ENCODE data around the gene FOXA3.

DNA sequence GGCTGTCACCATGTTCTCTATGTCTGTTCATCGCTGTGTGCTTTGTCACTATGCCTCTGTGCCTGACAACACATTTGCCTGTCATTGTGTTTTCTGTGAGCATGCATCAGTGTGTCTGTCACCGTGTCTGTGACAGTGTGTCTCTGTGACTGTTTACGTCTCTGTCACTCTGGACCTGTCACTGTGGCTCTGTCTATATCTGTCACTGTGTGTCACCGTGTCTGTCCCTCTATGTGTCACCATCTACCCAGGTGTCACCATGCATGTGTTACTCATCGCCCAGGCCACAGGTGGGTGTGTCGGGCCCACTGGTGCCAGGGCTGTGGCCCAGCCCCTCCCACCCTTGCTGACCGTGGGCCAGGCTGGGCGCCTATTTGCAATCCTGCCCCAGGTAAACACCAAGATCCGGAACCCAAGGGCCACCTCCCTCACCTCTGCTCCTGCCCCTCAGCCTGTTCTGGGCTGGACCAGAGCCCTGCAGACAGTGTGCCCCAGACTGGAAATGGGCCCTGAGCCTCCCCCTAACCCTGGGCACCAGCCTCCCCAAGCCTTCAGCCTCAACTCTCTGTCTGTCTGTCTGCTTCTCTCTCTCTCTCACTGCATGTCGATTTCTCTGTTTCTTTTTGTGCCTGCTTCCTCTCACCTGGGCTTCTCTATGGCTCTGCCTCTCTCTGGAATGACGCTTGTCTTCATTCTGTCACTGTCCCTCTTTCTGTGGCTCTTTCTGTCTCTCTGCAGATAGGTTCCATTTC, 14.1 kb downstream of the FOXA3 start:
- TF ChIP-seq ZC3H10 (CRISPR knock-in tag; IDR thresholded peaks at IDR 0.05) (no peak), ZFP3 (CRISPR knock-in tag; IDR thresholded peaks at IDR 0.05) (no peak), ARNTL (CRISPR knock-in tag; IDR thresholded peaks at IDR 0.05; ENCODE audit: borderline replicate concordance, low read depth) (no peak), RARB (CRISPR knock-in tag; IDR thresholded peaks at IDR 0.05) (no peak), TCF4 (CRISPR knock-in tag; IDR thresholded peaks at IDR 0.05; ENCODE audit: borderline replicate concordance) (no peak), ISL1 (CRISPR knock-in tag; IDR thresholded peaks at IDR 0.05) (no peak), ZNF70 (CRISPR knock-in tag; IDR thresholded peaks at IDR 0.05) (no peak), CSDC2 (CRISPR knock-in tag; IDR thresholded peaks at IDR 0.05) (no peak), GLIS3 (CRISPR knock-in tag; IDR thresholded peaks at IDR 0.05) (no peak), ZNF565 (CRISPR knock-in tag; conservative IDR thresholded peaks at IDR 0.05; ENCODE audit: low read depth) (no peak)
- TF ChIP-seq, protein P1, sequence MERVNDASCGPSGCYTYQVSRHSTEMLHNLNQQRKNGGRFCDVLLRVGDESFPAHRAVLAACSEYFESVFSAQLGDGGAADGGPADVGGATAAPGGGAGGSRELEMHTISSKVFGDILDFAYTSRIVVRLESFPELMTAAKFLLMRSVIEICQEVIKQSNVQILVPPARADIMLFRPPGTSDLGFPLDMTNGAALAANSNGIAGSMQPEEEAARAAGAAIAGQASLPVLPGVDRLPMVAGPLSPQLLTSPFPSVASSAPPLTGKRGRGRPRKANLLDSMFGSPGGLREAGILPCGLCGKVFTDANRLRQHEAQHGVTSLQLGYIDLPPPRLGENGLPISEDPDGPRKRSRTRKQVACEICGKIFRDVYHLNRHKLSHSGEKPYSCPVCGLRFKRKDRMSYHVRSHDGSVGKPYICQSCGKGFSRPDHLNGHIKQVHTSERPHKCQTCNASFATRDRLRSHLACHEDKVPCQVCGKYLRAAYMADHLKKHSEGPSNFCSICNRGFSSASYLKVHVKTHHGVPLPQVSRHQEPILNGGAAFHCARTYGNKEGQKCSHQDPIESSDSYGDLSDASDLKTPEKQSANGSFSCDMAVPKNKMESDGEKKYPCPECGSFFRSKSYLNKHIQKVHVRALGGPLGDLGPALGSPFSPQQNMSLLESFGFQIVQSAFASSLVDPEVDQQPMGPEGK (CRISPR knock-in tag; IDR thresholded peaks at IDR 0.05; ENCODE audit: borderline replicate concordance) = no peak
- TF ChIP-seq, protein P2, sequence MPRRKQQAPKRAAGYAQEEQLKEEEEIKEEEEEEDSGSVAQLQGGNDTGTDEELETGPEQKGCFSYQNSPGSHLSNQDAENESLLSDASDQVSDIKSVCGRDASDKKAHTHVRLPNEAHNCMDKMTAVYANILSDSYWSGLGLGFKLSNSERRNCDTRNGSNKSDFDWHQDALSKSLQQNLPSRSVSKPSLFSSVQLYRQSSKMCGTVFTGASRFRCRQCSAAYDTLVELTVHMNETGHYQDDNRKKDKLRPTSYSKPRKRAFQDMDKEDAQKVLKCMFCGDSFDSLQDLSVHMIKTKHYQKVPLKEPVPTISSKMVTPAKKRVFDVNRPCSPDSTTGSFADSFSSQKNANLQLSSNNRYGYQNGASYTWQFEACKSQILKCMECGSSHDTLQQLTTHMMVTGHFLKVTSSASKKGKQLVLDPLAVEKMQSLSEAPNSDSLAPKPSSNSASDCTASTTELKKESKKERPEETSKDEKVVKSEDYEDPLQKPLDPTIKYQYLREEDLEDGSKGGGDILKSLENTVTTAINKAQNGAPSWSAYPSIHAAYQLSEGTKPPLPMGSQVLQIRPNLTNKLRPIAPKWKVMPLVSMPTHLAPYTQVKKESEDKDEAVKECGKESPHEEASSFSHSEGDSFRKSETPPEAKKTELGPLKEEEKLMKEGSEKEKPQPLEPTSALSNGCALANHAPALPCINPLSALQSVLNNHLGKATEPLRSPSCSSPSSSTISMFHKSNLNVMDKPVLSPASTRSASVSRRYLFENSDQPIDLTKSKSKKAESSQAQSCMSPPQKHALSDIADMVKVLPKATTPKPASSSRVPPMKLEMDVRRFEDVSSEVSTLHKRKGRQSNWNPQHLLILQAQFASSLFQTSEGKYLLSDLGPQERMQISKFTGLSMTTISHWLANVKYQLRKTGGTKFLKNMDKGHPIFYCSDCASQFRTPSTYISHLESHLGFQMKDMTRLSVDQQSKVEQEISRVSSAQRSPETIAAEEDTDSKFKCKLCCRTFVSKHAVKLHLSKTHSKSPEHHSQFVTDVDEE (CRISPR knock-in tag; IDR thresholded peaks at IDR 0.05) = no peak
- TF ChIP-seq, protein P3, sequence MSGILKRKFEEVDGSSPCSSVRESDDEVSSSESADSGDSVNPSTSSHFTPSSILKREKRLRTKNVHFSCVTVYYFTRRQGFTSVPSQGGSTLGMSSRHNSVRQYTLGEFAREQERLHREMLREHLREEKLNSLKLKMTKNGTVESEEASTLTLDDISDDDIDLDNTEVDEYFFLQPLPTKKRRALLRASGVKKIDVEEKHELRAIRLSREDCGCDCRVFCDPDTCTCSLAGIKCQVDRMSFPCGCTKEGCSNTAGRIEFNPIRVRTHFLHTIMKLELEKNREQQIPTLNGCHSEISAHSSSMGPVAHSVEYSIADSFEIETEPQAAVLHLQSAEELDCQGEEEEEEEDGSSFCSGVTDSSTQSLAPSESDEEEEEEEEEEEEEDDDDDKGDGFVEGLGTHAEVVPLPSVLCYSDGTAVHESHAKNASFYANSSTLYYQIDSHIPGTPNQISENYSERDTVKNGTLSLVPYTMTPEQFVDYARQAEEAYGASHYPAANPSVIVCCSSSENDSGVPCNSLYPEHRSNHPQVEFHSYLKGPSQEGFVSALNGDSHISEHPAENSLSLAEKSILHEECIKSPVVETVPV (CRISPR knock-in tag; IDR thresholded peaks at IDR 0.05) = no peak
